ENCODE results near the gene FOXL2NB. TPM values are rescaled to one million over a fixed set of nuclear protein-coding genes. Genes with fewer than 3 reads are reported as not detected.

FOXL2NB gene
- total RNA-seq, 2 experiments from 2014 or later: not detected

GRCh38 chr3:138995706-138996105 is 48.7 kb downstream of the FOXL2NB start:
- Histone ChIP-seq H2AFZ (ENCODE audit: low read length) (no peak overlapping the region), H3K36me3 (ENCODE audit: insufficient read depth, low read length) (no peaks in the 10 kb centered on the region), H3K9me2 (ENCODE audit: insufficient read depth, low read length) (no peaks in the 10 kb centered on the region), H3K9me3 (ENCODE audit: low read length) (no peaks in the 10 kb centered on the region), H4K20me1 (ENCODE audit: insufficient read depth, low read length) (no peaks in the 10 kb centered on the region), H3K4me3 (ENCODE audit: low read depth, low read length, poor library complexity, severe bottlenecking) (no peak overlapping the region), H3K79me2 (ENCODE audit: insufficient read depth, low read depth, low read length) (no peaks in the 10 kb centered on the region), H3K27ac (ENCODE audit: low read depth, low read length, poor library complexity, severe bottlenecking) (no peak overlapping the region), H3K4me1 (ENCODE audit: insufficient read depth, low read length, poor library complexity, severe bottlenecking) (no peaks in the 10 kb centered on the region), H3K4me2 (ENCODE audit: low read length) (no peak overlapping the region)
- BruUV-seq (replicated peaks): no TSS peak
- ChIA-PET CTCF (ENCODE audit: unreplicated experiment) (no interaction called here), POLR2A (no interaction called here)
- intact Hi-C loops (cut with micrococcal nuclease; ENCODE audit: unreplicated experiment): no loop called here
- TF ChIP-seq EZH2phosphoT487 (IDR thresholded peaks at IDR 0.05; ENCODE audit: borderline replicate concordance, low read depth, low read length): no peak
- TF ChIP-seq CTCF (conservative IDR thresholded peaks at IDR 0.05; ENCODE audit: low read length): no peak
- DNase-seq (ENCODE audit: low spot score): no peak

Other genes starting within 250 kb of the FOXL2NB start
- gene PIK3CB, start 112.3 kb upstream of the FOXL2NB start, total RNA-seq (2014; rRNA removed; shearing (Covaris generic)): 7.1 and 8.2 TPM in 2 replicates
- gene PIK3CB, start 112.3 kb upstream of the FOXL2NB start, total RNA-seq (2022): 22.5 and 23.6 TPM in 2 replicates
- not detected in 2 replicates for gene FOXL2, start 80 bp upstream of the FOXL2NB start, total RNA-seq (2014; rRNA removed; shearing (Covaris generic))
- gene FOXL2, start 80 bp upstream of the FOXL2NB start, total RNA-seq (2022): not detected in 2 replicates
- not detected in 2 replicates for gene PRR23A, start 59.1 kb downstream of the FOXL2NB start, total RNA-seq (2014; rRNA removed; shearing (Covaris generic))
- not detected in 2 replicates for gene PRR23A, start 59.1 kb downstream of the FOXL2NB start, total RNA-seq (2022)
- gene PRR23B, start 73.7 kb downstream of the FOXL2NB start, total RNA-seq (2014; rRNA removed; shearing (Covaris generic)): not detected in 2 replicates
- not detected in 2 replicates for gene PRR23B, start 73.7 kb downstream of the FOXL2NB start, total RNA-seq (2022)
- gene PRR23C, start 97.7 kb downstream of the FOXL2NB start, total RNA-seq (2014; rRNA removed; shearing (Covaris generic)): not detected in 2 replicates
- not detected in 2 replicates for gene PRR23C, start 97.7 kb downstream of the FOXL2NB start, total RNA-seq (2022)

All from OCI-LY7 (cell line).